Measurements from ENCODE around the gene PXYLP1.
"Not testable (repeated sequence)": the region's sequence is repeated elsewhere in the genome, so short reads cannot be mapped to it uniquely, and the experiment has no call there.

GRCh38 chr3:141300426-141300825 lies 68.8 kb downstream of the PXYLP1 start:
- TF ChIP-seq EZH2 (IDR thresholded peaks at IDR 0.05; ENCODE audit: borderline replicate concordance, low read depth, low read length, severe bottlenecking); CTCF (IDR thresholded peaks at IDR 0.05; ENCODE audit: borderline replicate concordance, extremely low read depth, low read length, poor library complexity, severe bottlenecking): not testable (repeated sequence)

All from DND-41 (cell line).